Stimulated activated CD4-positive, alpha-beta T cell treated with anti-CD3 and anti-CD28 coated beads, Interleukin-12 subunit alpha, Interleukin-12 subunit beta, amount 100 ng/mL, for 48 hours (primary cell): ENCODE data around the gene FRAT2.

Source experiments
- DNase-seq, 3 donors: peaks; one replicate each; pipeline ENCODE4 v3.0.0-alpha.2; 2020; ENCODE audit warnings: low read depth in 2 of 3, low spot score in 1 of 3

Gene FRAT2, protein sequence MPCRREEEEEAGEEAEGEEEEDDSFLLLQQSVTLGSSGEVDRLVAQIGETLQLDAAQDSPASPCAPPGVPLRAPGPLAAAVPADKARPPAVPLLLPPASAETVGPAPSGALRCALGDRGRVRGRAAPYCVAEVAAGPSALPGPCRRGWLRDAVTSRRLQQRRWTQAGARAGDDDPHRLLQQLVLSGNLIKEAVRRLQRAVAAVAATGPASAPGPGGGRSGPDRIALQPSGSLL

DNA sequence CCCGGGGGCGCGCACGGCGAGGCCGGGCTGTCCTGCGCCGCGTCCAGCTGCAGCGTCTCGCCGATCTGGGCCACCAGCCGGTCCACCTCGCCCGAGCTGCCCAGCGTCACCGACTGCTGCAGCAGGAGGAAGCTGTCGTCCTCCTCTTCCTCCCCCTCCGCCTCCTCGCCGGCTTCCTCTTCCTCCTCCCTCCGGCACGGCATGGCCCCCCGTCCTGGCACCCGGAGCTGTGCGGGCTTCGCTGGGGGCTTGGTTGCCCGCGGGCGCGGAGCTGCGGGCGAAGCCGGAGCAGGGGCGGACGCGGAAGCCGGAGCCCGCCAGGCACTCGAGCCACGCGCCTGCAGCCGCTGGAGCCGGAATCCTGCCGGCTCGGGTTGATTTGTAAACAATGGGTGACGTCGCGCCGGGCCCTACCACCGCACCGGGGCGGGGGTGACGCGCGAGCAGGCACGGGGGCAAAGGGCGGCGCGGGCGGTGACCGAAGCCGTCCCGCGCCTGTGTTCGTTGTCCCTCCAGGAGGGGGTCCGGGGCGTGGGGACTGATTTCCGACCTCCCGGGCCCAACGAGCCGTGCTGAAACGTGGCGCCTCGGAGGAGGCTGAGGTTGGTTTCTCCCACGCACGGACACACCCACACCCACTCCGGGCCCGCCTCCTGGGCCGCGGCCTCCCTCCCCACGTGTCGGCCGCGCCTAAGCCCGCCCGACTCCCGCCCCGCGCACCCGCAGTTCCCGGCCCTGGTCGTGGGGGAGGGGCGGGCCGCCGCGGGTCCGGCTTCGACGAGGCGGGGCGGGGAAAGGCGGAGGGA, at the start of gene FRAT2:
TSS of gene FRAT2 (minus strand) at position 360 of the 806 bp plus-strand sequence. CDS start at position 203, 157 bp downstream.
- peak; percentile 74 to 83 (median 76) for DNase-seq

DNA sequence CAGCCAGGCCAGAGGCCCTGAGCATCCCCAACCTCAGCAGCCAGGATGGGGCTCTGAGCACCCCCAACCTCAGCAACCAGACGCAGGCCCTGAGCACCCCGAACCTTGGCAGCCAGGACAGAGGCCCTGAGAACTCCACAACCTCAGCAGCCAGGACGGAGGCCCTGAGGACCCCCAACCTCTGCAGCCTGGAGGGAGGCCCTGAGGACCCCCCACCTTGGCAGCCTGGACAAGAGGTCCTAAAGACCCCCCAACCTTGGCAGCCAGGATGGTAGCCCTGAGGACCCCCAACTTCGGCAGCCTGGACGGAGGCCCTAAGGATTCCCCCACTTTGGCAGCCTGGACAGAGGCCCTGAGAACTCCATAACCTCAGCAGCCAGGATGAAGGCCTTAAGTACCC, 49.6 kb upstream of the FRAT2 start:
- DNase-seq, result no peak

DNA sequence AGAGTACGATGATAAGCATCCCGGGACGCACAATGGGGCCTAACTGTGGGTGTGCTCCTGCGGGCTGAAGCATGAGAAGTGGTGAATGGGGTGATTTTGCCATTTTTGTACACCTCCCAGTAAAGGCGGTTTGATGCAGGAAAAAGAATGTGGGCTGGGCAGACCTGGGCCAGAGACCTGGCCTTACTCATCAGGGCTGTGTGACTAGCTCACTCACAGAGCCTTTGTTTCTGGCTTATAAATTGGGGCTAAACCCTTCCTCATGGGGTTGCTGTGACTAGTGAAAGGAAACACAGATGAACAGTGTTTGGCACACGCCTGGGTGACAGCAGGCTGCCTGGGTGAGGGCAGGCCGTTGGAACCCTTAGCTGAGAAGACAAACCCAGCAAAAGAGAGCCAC, 48.6 kb upstream of the FRAT2 start:
- DNase-seq, result no peak

DNA sequence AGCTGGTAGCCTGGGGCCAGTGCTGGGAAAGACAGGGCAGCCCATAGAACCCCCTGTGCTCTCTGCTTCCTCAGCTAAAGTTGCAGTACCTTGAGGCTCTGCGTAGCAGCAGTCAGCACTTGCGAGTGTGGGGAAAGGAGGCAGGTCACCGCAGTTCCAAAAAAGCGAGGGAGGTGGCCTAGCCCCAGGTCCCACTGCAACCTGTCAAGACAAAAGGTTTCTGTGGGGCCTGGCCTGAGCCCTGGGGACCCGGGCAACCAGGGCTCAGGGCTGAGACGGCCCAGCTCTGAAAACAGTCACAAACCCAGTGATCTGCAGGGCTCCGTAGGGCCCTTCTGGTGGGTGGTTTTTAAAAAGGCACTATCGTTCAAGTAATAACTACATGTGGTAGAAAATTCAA, 47.1 kb upstream of the FRAT2 start:
- no peak for DNase-seq

DNA sequence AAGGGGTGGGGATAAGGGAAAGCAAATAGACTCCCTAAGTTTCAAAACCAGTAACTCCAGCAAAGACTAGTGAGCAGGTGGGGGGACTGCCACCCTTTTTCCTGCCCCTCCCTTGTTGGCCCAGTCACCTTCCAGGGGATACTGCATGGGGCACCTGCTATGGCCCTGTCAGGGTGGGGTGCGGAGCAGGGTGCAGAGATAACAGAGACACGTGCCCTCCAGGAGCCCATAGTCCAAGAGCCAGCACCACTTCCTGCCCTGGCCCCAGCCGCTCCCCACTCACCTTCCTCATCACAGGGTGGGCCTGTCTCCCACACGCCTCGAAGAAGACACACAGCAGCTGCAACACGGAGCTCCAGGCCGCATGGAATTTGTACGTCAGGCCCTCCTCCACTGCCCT, 46.0 kb upstream of the FRAT2 start:
- DNase-seq, result no peak

DNA sequence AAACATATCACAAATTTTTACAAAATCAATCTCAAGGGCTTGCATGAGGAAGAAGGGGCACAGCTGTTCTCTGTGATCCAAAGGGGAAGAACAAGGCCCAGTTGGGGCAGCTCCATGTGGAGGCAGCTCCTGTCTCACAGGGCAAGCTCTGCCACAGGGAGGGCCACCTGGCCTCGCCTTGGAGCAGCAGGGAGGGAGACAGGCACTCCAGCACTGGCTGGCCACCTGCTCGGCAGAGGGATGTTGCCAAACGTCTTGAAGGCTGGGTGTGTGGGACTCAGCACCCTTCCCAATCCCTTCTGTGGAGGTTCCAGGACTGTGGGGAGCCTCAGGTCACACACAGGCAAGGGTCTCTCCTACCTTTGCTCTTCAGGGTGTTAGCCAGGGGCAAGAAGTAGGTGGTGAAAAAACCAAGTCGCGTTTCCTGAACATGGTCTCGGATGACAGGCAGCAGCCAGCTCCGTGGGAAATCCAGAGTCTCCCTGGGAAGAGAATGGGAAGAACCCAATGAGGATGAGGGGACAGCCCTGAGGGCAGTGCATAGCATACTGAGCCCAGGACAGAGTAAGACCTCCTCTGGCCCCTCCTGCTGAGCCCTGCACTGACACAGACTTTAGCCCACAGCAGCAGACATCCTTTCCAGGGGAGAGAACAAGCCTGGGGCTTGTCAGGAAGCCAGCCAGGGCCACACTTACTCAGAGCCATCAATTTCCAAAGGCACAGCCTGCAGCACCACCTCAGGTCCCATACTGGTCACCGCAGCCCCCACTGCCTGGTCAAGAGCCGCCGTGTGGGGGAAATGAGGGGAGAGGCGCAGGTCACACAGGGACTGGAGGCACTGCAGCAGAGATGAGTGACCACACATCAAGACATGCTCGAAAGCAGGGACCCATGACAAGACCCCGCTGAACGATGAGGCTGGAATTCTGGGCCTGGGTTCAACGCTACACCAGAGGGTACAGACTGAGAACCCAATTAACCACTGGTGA, 44.7 kb upstream of the FRAT2 start:
- no peak for DNase-seq

DNA sequence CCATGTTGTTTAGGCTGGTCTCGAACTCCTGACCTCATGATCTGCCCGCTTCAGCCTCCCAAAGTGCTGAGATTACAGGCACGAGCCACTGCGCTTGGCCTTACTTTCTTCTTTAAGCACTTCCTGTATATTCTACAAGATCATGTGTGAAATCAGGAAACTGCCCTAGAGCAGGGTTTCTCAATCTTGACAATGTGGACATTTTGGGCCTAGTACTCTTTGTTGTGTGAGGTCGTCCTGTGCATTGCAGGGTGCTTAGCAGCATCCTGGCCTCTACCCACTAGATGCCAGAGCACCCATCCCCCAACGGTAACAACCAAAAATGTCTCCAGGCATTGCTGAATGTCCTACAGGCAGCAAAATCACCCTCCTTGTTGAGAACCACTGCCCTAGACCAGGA, 41.9 kb upstream of the FRAT2 start:
- no peak for DNase-seq

DNA sequence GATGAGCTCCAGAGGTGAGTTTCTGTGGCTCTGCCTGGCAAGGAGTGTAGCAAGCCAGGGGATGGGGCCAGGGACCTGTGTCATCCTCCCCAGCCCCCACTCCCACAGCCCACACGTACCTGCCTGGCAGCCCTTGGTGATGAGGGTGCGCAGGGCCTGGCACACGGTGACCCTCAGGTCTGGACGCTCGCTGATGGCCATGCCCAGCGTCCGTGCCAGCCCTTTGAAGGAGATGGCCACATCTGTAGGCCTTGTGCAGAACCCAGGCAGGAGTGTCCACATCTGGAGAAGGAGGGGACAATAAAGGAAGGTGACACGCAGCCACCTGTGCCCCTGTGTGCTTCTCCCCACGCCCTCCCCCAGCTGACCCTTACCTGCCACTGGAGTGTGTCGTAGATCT, 38.9 kb upstream of the FRAT2 start:
- DNase-seq, result no peak

DNA sequence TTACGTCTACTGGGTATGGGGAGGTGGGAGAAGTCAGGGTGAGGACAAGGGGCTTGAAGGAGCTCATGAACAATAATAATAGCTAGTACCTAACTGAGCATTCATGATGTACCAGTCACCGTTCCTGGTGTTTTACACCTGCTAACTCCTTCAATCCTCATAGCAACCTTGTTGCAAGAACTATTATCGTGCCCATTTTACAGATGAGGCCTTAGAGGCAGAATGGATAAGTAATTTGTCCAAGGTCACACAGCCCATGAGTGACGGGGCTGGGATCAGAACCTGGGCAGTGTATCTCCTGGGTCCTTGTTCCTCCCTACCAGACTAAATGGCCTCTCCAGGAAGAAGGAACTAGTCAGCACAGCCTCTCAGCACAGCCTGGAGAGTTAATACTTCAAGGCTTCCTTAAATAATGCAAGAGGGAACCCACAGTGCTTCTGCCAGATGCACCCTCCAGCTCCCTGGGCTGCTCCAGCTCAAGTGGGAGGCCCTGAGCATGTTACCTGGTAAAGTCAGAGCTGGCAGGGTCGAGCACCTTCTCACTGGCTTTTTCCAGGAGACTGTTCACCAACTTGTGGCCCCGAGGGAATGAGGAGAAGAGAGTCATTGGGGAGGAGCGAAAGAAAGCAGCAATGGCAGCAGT, 37.8 kb upstream of the FRAT2 start:
- no peak for DNase-seq

DNA sequence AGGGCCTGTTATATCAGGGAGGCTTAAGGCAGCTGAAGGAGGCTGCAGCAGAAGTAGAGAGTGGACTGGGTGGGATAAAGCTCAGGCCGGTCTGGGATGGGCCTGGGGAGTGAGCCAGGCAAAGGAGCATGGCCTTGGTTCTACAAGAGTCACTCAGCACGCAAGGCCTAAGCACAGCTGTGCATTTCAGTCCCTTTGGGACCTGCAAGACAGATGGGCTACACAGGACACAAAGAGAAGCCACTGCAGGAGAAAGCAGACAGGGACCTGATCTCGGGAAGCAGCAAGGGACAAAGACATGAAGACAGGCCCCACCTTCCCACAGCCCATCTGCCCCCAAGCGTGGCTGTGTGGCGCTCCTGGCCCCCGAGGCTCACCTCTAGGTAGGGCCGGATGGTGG, 37.2 kb upstream of the FRAT2 start:
- no peak for DNase-seq

DNA sequence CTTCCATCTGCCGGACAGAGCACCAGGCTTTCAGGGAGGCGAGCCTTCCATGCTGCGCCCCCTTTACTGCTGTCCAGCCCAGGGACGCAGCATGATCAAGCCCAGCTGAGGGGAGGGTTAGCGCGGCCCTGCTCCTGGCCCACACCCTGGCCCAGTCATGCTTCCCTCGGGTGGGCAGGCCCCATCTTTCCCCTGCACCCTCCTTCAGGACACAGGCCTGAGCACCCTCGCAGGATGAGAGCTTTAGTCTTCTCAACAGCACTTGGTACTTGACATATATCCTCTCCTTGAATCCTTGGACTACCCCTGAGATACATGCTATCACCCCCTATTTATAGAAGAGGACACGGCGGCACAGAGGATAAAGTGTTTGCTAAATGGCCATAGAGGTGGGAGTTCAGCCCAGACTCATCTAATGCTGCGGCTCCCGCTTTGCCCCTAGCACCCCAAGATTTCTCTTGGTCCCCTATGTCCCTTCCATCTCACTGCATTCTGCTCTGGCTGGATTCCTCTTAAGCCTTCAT, 32.7 kb upstream of the FRAT2 start:
- no peak for DNase-seq

DNA sequence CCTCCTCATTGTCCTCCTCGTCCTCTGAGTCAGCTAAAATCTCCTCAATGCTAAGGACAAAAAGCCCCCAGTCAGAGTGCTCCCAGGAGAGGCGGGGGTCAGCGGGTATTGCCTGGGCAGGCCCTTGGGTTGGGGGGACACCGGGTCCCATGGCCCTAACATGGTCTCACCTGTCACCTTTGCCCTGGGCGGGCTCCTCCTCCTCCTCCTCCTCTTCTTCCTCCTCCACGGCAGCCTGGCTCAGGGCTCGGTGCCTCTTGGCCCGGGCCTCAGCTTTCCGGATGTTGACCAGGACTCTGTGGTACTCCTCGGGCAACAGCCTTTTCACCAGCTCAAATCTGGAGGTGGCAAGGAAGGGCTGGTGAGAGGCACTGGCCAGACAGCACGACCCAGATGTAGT, 32.0 kb upstream of the FRAT2 start:
- DNase-seq, result no peak

DNA sequence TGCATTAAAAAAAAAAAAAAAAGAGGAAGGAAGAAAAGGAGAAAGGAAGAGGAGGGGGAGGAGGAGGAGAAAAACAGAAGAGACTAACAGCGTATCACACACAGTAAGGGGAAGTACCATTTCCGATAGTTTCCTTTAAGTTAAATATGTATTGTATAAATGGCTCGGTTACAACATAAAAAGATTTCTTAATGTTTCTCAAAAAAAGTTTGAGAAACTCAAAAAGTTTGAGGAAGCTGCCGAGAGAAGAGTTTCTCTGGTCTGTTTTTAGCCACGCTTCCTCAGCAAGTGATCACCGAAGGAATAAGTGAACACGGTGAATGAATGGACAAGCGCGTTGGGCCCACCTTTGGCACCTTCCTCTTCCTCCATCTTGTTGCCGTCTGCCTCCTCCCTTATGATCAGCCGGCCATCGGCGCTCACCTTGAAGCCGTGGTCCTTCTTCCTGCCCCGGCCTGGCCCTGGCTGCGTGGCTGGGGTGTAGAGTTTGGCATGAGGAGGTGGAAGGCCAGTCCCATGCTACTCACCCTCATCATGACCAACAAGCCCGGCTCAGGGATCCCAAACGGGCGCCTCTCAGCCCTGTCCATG, 31.3 kb upstream of the FRAT2 start:
- no peak for DNase-seq

DNA sequence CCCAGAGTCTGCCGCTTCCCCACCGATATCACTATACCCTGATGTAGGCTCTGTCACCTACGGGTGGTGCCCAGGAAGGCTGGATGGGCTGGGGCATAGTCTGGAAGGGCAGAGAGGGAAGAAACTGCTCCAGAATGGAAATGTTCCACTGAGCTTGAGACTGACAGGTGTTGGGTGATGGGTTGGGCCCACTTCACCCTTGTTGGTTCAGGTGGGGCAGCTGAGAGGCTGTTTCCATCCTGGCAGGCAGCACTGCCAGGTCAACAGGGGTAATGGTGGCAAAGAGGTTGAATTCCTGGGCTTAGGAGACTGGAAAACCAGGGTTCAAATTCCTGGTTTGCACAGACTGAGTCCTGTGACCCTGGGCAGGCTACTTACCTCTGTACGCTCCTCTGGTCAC, 28.5 kb upstream of the FRAT2 start:
- DNase-seq, result no peak

DNA sequence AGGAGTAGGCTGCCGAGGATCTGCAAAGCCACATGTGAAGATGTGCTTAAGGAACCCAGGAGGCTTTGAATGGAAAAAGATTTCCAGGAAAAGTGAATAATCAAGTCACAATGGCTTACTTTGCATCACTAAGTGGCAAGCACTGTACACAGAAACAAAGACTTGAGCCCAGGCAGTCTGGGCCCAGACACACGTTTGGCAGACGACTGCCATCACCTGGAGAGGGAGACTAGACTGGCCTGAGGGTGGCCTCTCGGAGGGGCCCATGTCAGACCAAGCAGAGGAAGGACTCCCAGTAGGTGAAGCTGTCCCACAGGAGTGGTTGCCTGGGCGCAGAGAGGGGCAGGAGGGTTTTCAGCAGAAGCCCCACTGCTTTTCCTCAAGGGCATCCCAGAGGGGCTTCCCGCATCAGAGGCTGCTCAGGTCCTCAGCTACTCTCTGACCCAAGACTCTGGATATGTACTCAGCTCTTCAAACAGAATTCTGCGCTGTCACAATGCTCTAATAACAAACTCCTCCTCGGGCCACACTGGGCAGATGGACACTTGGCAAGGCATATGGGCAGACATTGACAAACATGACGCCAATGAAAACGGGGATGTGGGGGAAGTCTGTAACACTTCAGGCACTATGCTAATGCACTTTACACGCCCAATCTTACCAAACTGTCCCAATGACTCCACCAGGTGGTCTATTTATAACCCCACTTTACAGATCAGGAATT, 27.9 kb upstream of the FRAT2 start:
- no peak for DNase-seq

DNA sequence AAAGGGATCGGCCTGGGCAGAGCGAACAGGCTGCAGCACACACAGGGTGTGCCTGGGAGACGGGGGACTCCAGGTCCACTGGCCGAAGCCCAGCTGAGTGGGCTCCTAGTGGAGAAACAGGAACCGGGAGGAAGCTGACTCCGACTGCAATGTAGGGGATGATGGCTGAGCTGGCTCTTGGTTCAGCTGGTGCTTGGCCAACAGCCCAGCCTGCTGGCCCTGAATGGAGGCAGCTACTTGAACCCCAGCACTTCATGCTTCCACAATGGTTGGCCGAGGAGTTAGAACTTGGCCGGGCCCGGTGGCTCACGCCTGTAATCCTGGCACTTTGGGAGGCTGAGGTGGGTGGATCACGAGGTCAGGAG, 27.0 kb upstream of the FRAT2 start:
- no peak for DNase-seq

DNA sequence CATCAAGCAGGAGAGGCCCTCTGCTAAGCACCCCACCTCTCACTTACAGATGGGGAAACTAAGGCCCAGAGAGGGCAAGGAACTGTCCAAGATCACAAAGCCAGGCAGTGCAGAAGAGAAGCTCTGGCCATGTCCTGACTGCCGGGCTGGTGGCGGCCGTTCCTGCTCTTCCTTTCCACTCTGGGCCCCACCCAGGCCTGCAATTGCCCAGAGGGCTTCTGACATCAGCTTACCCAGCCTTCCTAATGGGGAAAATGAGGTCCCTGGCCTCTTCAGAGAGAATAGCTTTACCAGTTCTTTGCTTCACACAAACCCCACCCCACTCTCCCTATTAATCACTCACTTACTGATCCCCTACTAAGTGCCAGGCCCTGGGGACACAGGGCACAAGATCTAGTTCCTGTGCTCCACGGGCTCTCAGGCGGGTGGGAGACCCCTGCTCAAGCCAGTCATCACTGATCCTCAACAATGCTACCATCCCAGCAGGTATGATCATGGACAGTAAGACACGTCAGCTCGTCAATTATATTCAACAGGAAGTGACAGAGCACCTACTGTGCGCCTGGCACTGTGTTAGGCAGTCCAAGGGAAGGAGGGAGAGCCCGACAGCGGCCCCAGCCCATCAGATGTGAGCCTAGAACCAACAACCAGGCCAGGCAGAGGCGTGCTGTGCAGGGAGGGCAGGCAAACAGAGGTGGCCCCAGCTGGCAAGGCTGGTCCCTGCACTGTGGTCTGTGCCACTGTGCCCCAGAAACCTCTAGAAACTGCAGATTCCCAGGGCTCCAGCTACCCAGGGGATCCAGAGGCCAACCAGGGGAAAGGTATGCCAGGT, 26.4 kb upstream of the FRAT2 start:
- DNase-seq, result no peak

DNA sequence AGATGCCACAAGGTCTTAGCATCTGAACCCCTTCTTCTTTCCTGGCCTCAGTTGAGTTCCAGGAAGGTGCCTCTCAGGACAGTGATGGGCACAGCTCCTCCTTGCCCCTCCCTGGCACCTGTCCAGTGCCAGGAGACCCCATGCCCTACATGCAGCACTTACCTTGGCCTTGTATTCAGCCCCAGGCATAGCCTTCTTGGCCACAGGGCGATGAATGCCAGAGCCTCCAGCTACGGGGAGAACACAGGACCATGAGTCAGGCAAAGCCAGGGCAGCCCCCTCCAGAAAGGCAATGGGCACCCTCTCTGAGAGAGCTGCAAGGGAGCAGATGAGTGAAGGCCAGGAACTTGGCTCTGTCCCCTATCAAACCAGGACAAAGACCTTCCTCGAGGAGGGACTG, 24.3 kb upstream of the FRAT2 start:
- no peak for DNase-seq

DNA sequence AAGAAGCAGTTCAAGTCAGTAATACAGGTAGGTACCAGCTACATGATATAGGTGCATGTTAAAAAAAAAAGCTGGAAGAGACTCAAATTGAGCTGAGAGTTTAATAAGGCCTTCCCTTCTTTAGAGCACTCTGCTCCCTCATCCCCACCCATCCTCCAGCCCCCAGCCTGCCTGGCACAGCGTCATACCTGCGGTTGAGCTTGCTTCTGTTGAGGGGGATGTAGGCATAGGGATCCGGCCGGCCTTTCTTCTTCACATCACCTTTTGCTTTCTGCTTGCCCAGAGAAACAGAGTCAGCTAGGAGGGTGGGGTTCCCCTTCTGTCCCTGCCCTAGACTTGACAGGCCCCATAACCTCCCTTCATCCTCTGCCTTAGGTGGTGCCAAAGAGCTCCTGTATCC, 23.8 kb upstream of the FRAT2 start:
- DNase-seq, result no peak
